Effector CD8-positive, alpha-beta T cell (primary cell): ENCODE measurements around the gene CD247.

Source experiments
- DNase-seq: peaks from one replicate; lab custom pipeline; 2025; lab: John Stamatoyannopoulos, UW

The CD247 gene

GRCh38 chr1:167439301-167439988 is 78.9 kb downstream of the CD247 start:
- DNase-seq = no peak

GRCh38 chr1:167438171-167439138 is 79.9 kb downstream of the CD247 start:
- DNase-seq = no peak

- DNase-seq = no peak
Observed at GRCh38 chr1:167435484-167435883, 82.8 kb downstream of the CD247 start.

GRCh38 chr1:167434306-167434705 is 84.0 kb downstream of the CD247 start:
- no peak for DNase-seq

- no peak for DNase-seq
Observed at GRCh38 chr1:167433884-167434283, 84.4 kb downstream of the CD247 start.

GRCh38 chr1:167432780-167433179 is 85.5 kb downstream of the CD247 start:
- DNase-seq = no peak

- no peak for DNase-seq
Observed at GRCh38 chr1:167431909-167432650, 86.2 kb downstream of the CD247 start.

GRCh38 chr1:167431261-167431908 is 86.9 kb downstream of the CD247 start:
- no peak for DNase-seq

- no peak for DNase-seq
Observed at GRCh38 chr1:167430849-167431242, 87.5 kb downstream of the CD247 start.

GRCh38 chr1:167430134-167430848 is 88.0 kb downstream of the CD247 start:
- DNase-seq = no peak

- no peak for DNase-seq
Observed at GRCh38 chr1:167429612-167430011, 88.7 kb downstream of the CD247 start.

GRCh38 chr1:167428395-167428794 is 89.9 kb downstream of the CD247 start:
- no peak for DNase-seq

- no peak for DNase-seq
Observed at GRCh38 chr1:167427848-167428247, 90.5 kb downstream of the CD247 start.

GRCh38 chr1:167426716-167427115 is 91.6 kb downstream of the CD247 start:
- DNase-seq = no peak

- no peak for DNase-seq
Observed at GRCh38 chr1:167425482-167425881, 92.8 kb downstream of the CD247 start.

GRCh38 chr1:167423684-167424619 is 94.4 kb downstream of the CD247 start:
- no peak for DNase-seq

- no peak for DNase-seq
Observed at GRCh38 chr1:167420510-167420909, 97.8 kb downstream of the CD247 start.

GRCh38 chr1:167419245-167419644 is 99.1 kb downstream of the CD247 start:
- DNase-seq = no peak

GRCh38 chr1:167418391-167418790 is 99.9 kb downstream of the CD247 start:
- no peak for DNase-seq

- DNase-seq = no peak
Observed at GRCh38 chr1:167416506-167416905, 101.8 kb downstream of the CD247 start.
